ENCODE results near the gene SCYGR7. TPM values are rescaled to one million over a fixed set of nuclear protein-coding genes. Genes with fewer than 3 reads are reported as not detected.

The SCYGR7 gene
- total and polyA plus RNA-seq, 2 of the 13 experiments (the other 11 are each of a cell fraction or from before 2014, with no cell fraction given): not detected

DNA sequence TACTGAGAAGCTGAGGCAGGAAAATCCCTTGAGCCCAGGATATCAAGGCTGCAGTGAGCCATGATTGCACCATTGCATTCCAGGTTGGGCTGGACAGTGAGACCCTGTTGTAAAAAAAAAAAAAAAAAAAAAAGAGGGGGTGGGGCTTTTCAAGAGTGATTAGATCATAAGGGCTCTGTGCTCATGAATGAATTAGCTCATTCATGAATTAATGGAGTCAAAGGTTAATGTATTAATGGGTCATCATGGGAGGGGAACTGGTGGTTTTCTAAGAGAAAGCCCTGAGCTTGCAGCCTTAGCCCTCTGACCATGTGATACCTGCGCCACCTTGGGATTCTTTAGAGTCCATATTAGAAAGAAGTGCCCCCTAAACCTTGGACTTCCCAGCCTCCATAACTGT is 14.8 kb upstream of the SCYGR7 start:
- no peak for FAIRE-seq

More for the DNA sequence above, 14.8 kb upstream of the SCYGR7 start:
- Histone ChIP-seq H3K4me3 (replicated peaks in 1 of 3; ENCODE audit: insufficient read depth in 1 of 3, low read depth in 2 of 3, low read length in 3 of 3) (no peak overlapping the region), H3K9ac (ENCODE audit: insufficient read depth, low read depth, low read length) (no peak overlapping the region), H3K27me3 (ENCODE audit: control insufficient read depth in 1 of 2, insufficient read depth in 2 of 2, low read length in 2 of 2) (peaks cover 0 to 11% of the 10 kb centered on the region in 2 experiments; a peak in 3 of 5 replicates), H2AFZ (ENCODE audit: low read length) (no peak overlapping the region), H3K27ac (ENCODE audit: extremely low read length, insufficient read depth, low read length) (no peak overlapping the region), H4K20me1 (ENCODE audit: insufficient read depth, low read length) (no peaks in the 10 kb centered on the region), H3K79me2 (ENCODE audit: insufficient read depth, low read length) (no peaks in the 10 kb centered on the region), H3K4me1 (ENCODE audit: insufficient read depth, low read length) (peaks cover 15% of the 10 kb centered on the region), H3K4me2 (ENCODE audit: low read depth, low read length) (no peak overlapping the region), H3K9me3 (ENCODE audit: low read length) (no peaks in the 10 kb centered on the region), H3K36me3 (replicated peaks in 1 of 2; ENCODE audit: control insufficient read depth in 1 of 2, insufficient read depth in 2 of 2, low read length in 2 of 2) (no peaks in the 10 kb centered on the region)
- in situ Hi-C loops (cut with HindIII; ENCODE audit: extremely low pct_ligation_motif_present, low pct_unique_long_range_greater_than_20kb): no loop called here
- ChIA-PET CTCF (ENCODE audit: low intra/inter-chr PET ratio, low total read pairs) (no interaction called here), POLR2A (no interaction called here)
- WGBS (ENCODE audit: low lambda C conversion rate): 96% methylated on average over 1 of the region's 1 CpG
- ATAC-seq: no peak
- no TSS peak for BruUV-seq (replicated peaks)
- peak; percentile 21 for DNase-seq (ENCODE audit: low spot score)
- TF ChIP-seq, protein P1, sequence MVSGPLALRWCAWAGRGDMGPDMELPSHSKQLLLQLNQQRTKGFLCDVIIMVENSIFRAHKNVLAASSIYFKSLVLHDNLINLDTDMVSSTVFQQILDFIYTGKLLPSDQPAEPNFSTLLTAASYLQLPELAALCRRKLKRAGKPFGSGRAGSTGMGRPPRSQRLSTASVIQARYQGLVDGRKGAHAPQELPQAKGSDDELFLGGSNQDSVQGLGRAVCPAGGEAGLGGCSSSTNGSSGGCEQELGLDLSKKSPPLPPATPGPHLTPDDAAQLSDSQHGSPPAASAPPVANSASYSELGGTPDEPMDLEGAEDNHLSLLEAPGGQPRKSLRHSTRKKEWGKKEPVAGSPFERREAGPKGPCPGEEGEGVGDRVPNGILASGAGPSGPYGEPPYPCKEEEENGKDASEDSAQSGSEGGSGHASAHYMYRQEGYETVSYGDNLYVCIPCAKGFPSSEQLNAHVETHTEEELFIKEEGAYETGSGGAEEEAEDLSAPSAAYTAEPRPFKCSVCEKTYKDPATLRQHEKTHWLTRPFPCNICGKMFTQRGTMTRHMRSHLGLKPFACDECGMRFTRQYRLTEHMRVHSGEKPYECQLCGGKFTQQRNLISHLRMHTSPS (CRISPR knock-in tag; IDR thresholded peaks at IDR 0.05; ENCODE audit: low read depth): no peak
- no peak for TF ChIP-seq HINFP (CRISPR knock-in tag; IDR thresholded peaks at IDR 0.05; ENCODE audit: low read depth)
- no peak for TF ChIP-seq CCAR2 (optimal IDR thresholded peaks at IDR 0.05; ENCODE audit: low read depth, low read length)
- intact Hi-C loops (cut with micrococcal nuclease; ENCODE audit: unreplicated experiment): no loop called here
